Activated CD4-positive, alpha-beta T cell treated with anti-CD3 and anti-CD28 coated beads, Interleukin-2, Interleukin-4, amounts not matched to agents 100 ng/mL and 50 ng/mL, durations not matched to agents 16 hours and 8 hours (primary cell): ENCODE data around the gene PLAC1.

ENCODE experiments used
- DNase-seq: peaks from one replicate; pipeline ENCODE4 v3.0.0-alpha.2; 2020; ENCODE audit warnings: low spot score

PLAC1 gene

GRCh38 chrX:134670134-134670924 is 12.1 kb upstream of the PLAC1 start:
- peak; percentile 2 for DNase-seq

- no peak for DNase-seq
These were observed 11.3 kb upstream of the PLAC1 start for GRCh38 chrX:134669378-134670098.

- no peak for DNase-seq
These were observed 5.9 kb upstream of the PLAC1 start for GRCh38 chrX:134664202-134664601.

GRCh38 chrX:134661295-134661694 is 3.0 kb upstream of the PLAC1 start:
- DNase-seq: no peak

GRCh38 chrX:134660627-134661026 is 2.4 kb upstream of the PLAC1 start:
- no peak for DNase-seq

- DNase-seq: no peak
These were observed 1.5 kb upstream of the PLAC1 start for GRCh38 chrX:134659761-134660160.

- no peak for DNase-seq
These were observed 421 bp upstream of the PLAC1 start for GRCh38 chrX:134658760-134659023.

GRCh38 chrX:134654398-134655012 is 3.8 kb downstream of the PLAC1 start:
- peak; percentile 76 for DNase-seq

- no peak for DNase-seq
These were observed 4.4 kb downstream of the PLAC1 start for GRCh38 chrX:134653835-134654234.

GRCh38 chrX:134650701-134651100 is 7.6 kb downstream of the PLAC1 start:
- no peak for DNase-seq

GRCh38 chrX:134649770-134650169 is 8.5 kb downstream of the PLAC1 start:
- DNase-seq: no peak

- DNase-seq: no peak
These were observed 10.8 kb downstream of the PLAC1 start for GRCh38 chrX:134647477-134647877.

- DNase-seq: no peak
These were observed 11.6 kb downstream of the PLAC1 start for GRCh38 chrX:134646691-134647090.

GRCh38 chrX:134645936-134646543 is 12.2 kb downstream of the PLAC1 start:
- no peak for DNase-seq

- no peak for DNase-seq
These were observed 15.9 kb downstream of the PLAC1 start for GRCh38 chrX:134642386-134642785.

GRCh38 chrX:134641346-134641745 is 16.9 kb downstream of the PLAC1 start:
- DNase-seq: no peak

- no peak for DNase-seq
These were observed 17.4 kb downstream of the PLAC1 start for GRCh38 chrX:134640914-134641313.

GRCh38 chrX:134636851-134637250 is 21.4 kb downstream of the PLAC1 start:
- DNase-seq: no peak

GRCh38 chrX:134634691-134635090 is 23.6 kb downstream of the PLAC1 start:
- DNase-seq: peak; percentile 59

GRCh38 chrX:134633832-134634231 is 24.4 kb downstream of the PLAC1 start:
- DNase-seq: no peak

GRCh38 chrX:134633394-134633793 is 24.9 kb downstream of the PLAC1 start:
- DNase-seq: no peak

- no peak for DNase-seq
These were observed 25.9 kb downstream of the PLAC1 start for GRCh38 chrX:134632355-134632754.
